Measurements from ENCODE around the gene STRN4.

STRN4 gene

DNA sequence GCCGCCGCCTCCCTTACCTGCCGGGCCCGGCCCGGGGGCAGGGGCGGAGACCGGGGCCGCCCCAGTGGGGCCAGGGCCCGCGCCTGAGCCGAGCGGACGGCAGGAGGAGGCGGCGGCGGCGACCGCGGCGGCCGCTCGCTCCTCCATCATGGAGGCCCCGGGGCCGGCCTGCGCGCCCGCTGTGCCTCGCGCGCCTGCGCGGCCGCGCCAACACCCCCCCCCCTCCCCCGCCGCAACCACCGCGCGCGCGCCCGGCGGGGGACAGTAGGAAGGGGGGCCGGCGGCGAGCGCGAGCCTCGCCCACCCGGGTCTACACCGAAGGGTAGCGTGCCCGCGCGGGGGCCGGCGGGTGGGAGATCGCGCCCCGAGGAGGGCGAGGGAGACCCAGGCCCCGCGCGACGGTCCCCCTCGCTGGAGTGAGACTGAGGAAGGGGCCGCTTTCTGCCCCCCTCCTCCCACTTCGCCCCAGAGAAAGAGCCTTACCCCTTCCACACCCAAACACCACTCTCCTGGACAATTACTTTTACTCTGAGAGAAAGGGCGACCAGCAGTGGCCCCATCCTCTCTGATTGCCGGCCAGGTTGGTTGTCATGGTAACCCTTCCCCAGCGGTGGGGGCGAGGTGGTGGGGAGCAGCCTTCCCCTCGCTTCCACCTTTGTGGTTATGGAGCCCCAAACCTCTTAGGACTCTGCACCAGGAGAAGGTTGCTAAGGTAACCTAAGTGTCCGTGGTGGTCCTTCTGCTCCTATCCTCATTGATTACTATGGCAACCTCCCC is at the start of gene STRN4:
Gene STRN4, minus strand, starts transcription at position 170 of the 777 bp plus-strand sequence. Its CDS starts 20 bp downstream, at position 150.
- DNase-seq = peak; percentile 56

GRCh38 chr19:46791944-46792343 is 45.7 kb upstream of the STRN4 start:
- peak; percentile 13 for DNase-seq

DNA sequence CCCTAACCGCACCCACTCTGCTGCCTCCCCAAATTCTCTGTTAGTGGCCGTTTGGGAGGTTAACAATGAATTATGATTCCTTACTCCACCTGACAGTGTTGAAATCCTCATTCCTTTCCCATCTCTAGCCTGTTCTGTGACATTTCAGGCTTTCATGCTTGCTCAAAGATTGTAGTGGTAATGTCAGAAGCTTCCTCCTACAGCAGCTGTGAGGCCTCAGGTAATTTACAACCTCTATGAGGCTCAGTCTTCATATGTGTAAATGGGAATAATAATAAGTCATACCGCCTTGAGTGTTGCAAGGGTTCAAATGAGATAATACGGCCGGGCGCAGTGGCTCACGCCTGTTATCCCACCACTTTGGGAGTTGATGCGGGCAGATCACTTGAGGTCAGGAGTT is 43.1 kb upstream of the STRN4 start:
- no peak for DNase-seq

- no peak for DNase-seq
Measured at GRCh38 chr19:46788968-46789338, 42.7 kb upstream of the STRN4 start.

GRCh38 chr19:46788262-46788967 is 42.2 kb upstream of the STRN4 start, which contains the start of gene SLC1A5:
Gene SLC1A5, minus strand, starts transcription at chr19:46788594. Its CDS starts 629 bp downstream, at chr19:46787965.
- peak; percentile 96 for DNase-seq

DNA sequence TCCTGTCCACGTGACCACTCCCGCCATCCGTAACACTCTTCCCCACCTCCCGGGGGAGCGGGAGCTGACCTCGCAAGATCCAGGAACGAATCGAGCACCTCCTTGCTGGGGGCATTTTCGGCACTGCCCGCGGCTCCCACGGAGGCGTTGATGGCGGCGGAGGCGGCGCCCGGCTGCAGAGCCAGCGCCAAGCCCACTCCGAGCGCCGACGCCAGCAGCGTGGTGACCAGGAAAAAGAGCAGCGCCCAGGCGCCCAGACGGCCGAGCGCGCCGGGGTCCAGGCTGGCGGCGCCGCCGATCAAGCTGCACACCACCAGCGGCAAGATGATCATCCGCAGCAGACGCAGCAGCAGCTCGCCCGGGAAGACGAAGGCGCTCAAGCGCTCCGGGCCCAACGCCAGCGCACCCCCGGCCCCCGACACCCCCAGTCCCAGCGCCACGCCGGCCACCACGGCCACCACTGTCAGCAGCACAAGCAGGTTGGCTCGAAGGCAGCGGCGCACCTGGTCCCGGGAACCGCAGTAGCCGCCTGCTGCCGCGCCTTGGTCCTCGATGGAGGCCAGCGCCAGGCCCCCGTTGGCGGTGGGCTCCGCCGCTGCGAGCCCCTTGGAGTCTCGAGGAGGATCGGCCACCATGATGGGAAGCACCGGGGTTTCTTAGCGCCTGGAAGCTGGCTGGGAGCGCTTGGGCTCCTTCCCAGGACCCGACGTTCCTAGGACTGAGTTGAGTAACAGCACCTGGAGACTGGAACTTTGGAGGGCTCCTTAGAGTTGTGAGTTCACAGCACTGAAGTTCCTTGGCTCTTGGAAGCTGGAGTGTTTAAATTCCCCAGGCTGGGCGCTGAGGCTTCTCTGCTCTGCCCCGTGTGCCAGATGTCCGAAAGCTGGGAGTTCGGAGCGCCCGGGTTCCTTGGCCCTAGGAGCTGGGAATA is 41.3 kb upstream of the STRN4 start:
- peak; percentile 39 for DNase-seq

GRCh38 chr19:46787040-46787330 is 40.7 kb upstream of the STRN4 start:
- DNase-seq = no peak

- peak; percentile 86 for DNase-seq
Measured at GRCh38 chr19:46786236-46787039, 40.2 kb upstream of the STRN4 start.

GRCh38 chr19:46785980-46786235 is 39.7 kb upstream of the STRN4 start:
- no peak for DNase-seq

DNA sequence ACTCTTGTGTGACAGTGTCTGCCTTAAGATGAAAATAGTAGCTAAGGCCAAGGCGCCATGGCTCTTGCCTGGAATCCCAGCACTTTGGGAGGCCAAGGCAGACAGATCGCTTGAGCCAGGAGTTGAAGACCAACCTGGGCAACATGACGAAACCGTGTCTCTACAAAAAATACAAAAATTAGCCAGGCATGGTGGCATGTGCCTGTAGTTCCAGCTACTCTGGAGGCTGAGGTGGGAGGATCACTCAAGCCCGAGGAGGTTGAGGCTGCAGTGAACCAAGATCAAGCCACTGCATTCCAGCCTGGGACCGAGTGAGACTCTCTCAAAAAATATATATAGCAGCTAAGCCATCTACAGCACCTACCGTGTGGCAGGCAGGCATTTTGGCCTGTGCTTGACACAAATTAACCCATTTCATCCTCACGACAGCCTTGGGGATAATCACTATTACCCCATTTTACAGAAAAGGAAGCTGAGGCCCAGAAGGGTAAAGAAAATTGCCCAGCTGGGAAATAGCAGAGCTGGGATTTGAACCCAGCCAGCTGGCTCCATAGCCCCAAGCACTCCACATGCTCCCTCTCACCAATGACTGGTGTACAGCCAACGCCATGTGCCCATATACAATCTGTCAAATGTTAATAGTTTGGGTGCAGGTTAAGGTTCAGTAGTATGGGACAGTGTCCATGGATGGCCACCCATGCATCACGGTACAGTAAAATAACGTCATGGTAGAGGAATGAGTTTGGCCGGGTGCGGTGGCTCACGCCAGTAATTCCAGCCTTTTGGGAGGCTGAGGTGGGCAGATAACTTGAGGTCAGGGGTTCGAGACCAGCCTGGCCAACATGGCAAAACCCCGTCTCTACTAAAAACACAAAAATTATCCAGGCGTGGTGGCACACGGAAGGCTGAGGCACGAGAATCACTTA is 39.1 kb upstream of the STRN4 start:
- no peak for DNase-seq

- peak; percentile 76 for DNase-seq
Measured at GRCh38 chr19:46784262-46785053, 38.2 kb upstream of the STRN4 start.

DNA sequence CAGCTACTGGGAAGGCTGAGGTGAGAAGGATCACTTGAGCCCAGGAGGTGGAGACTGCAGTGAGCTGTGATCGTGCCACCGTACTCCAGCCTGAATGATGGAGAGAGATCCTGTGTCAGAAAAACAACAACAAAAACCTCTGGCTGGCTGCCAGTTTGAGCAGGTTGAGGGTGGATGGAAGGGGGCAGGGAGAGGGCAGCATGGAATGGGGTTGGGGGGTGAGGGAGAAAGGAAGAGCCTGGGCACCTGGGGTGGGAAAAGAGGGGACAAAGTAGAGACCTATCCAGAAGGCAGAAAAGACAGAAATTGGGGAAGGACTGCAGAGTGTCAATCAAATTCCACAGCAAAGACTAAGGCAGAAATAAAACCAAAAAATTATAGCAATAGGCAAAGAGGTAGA is 37.4 kb upstream of the STRN4 start:
- DNase-seq = no peak

DNA sequence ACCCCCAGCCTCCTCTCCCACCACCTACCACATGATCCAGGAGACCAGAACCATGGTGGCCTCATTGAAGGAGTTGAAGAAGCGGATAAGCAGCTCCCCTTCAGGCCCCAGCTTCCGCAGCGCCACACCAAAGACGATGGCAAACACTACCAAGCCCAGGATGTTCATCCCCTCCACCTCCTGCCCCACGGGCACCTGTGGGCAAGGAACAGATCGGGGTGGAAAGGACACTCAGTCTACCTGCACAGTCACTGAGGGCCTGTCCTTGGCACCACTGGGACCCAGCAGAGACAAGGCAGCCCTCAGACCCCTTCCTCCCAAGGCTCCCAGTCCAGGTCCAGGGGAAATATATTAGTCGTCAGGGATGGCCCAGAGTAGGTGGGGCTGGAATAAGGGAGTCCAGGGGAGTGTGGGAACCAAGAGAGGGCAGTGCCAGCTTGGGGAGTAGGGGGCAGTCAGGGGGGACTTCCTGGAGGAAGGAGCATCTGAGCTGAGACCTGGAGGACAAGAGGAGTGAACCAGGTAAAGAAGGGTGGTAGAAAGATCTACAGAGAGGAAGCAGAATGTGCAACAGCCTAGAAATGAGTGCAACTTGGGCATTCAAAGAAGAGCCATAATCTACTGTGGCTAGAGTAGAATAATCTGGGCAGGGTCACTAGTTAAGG is 36.2 kb upstream of the STRN4 start:
- no peak for DNase-seq

DNA sequence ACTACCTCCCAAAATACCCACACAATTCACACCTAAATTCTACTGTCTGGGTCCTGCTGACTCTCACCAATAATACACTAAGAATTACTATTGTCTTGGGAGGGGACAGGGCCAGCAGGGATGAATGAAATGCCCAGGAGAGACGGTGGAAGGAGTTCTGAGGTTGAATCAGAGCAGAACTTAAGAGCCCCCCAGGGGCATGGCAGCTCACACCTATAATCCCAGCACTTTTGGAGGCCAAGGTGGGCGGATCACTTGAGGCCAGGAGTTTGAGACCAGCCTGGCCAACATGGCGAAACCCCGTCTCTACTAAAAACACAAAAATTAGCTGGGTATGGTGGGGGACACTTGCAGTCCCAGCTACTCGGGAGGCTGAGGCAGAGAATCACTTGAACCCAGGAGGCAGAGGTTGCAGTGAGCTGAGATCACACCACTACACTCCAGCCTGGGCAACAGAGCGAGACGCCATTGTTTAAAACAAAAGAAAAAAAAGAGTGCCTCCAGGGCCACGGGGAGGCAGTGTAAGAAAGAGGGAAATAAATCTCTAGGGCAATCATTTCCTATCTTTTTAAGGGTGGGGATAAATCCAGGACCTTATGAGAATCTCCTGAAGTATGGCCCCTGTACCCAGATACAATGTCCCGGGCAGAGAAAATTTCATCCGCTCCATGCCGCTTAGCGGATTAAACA is 31.9 kb upstream of the STRN4 start:
- DNase-seq = peak; percentile 60

DNA sequence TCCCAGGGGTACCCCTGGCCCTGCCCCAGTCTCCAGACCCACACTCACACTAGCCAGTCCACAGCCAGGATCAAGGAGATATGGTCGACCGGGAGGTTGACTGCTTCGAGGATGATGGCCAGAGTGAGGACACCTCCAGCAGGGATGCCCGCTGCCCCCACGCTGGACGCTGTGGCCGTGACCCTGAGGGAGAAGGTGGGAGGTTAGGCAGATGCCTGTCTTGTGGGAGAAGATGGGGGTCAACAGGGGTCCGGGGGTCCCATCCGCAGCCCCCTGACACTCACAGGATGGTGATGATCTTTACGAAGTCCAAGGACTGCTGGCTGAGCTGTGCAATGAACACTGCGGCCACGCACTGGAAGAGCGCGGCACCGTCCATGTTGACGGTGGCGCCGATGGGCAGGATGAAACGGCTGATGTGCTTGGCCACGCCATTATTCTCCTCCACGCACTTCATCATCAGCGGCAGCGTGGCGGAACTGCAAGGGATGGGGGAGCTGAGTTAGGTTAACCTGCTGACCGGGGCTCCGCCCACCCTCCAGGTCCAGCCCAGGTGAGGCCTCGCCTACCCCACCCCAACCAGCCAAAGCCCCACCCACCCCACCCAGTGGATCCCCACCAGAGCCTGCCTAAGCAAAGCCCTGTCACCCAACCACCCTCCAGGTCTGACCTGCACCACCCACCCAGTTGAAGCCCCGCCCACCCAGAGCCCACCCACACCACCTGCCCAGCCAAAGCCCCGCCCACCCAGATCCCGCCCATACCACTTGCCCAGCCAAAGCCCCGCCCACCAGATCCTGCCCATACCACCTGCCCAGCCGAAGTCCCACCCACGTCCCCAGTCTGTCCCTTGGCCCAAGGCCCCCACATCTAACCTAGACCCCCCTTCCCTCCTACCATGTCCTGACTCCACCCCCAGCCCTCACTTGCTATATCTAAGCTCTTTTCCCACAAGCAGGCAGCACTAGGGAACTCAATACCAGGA is 31.0 kb upstream of the STRN4 start:
- DNase-seq = no peak

DNA sequence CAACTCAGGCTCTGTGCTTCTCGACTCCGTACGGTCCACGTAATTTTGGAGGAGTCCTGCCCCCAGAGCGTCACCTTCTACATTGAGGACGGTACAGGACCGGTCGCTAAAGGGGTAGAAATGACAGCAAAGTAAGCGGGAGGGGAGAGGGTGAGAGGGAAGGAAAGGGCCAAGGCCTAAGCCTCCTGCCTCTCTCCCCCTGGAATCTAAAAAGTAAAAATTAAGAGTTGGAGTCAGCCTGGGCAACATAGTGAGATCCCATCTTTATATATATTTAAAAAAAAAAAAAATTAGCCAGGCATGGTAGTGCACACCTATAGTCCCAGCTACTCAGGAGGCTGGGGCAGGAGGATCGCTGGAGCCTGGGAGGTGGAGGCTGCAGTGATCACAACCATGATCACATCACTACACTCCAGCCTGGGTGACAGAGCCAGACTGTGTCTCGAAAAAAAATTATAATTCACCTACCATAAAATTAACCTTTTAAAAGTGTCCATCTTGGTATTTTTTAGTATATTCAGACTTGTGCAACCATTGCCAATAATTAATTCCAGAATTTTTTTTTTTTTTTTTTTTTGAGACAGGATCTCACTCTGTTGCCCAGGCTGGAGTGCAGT is 29.5 kb upstream of the STRN4 start:
- no peak for DNase-seq

GRCh38 chr19:46773018-46773399 is 26.8 kb upstream of the STRN4 start:
- no peak for DNase-seq

Data from inflammatory macrophage treated with lipopolysaccharide for 4 hours (primary cell).